Suprapubic skin (tissue), 4 donors: ENCODE results near the gene TBXAS1. TPM values are rescaled to one million over a fixed set of nuclear protein-coding genes. Genes with fewer than 3 reads are reported as not detected.
"Not testable (repeated sequence)": the region's sequence is repeated elsewhere in the genome, so short reads cannot be mapped to it uniquely, and the experiment has no call there.

Source experiments
- DNase-seq, 2 donors: peaks; one replicate each; pipeline ENCODE4 v3.0.0-alpha.2; 2019; ENCODE audit warnings: low spot score in 2 of 2
- H3K27ac ChIP-seq: fragments of 200-600 bp; sonication (generic); one replicate; pipeline ENCODE4 v1.5.1; 2019
- H3K27me3 ChIP-seq: fragments of 200-600 bp; sonication (generic); one replicate; pipeline ENCODE4 v1.5.1; 2019
- H3K36me3 ChIP-seq: fragments of 200-600 bp; sonication (generic); one replicate; pipeline ENCODE4 v1.5.1; 2019
- H3K4me1 ChIP-seq: fragments of 200-600 bp; sonication (generic); one replicate; pipeline ENCODE4 v1.5.1; 2019
- H3K4me3 ChIP-seq: fragments of 200-600 bp; sonication (generic); one replicate; pipeline ENCODE4 v1.5.1; 2019; ENCODE audit warnings: mild to moderate bottlenecking
- H3K9me3 ChIP-seq: fragments of 200-600 bp; sonication (generic); one replicate; pipeline ENCODE4 v1.5.1; 2019
- CTCF ChIP-seq, 2 donors: fragments of 200-600 bp in 1 of 2; fragments of 450-650 bp in 1 of 2; sonication (generic) in 1 of 2; IDR thresholded peaks; one replicate each; pipeline ENCODE4 v1.5.1; 2016 to 2019; ENCODE audit warnings: antibody characterized with exemption in 2 of 2, mild to moderate bottlenecking in 1 of 2, moderate library complexity in 1 of 2
- EP300 ChIP-seq: sonication (generic); formaldehyde crosslinking; IDR thresholded peaks from one replicate; pipeline ENCODE4 v1.6.1; 2017; ENCODE audit warnings: antibody characterized with exemption
- POLR2A ChIP-seq, 2 donors: fragments of 450-650 bp; IDR thresholded peaks; one replicate each; pipeline ENCODE4 v1.6.1; 2017; ENCODE audit warnings: antibody characterized with exemption in 2 of 2, mild to moderate bottlenecking in 2 of 2, moderate library complexity in 2 of 2
- POLR2AphosphoS5 ChIP-seq, 3 donors: sonication (generic); formaldehyde crosslinking; IDR thresholded peaks; one replicate each; pipeline ENCODE4 v1.6.1; 2017; ENCODE audit warnings: antibody characterized with exemption in 3 of 3
- WGBS: methylation state at CpG from one replicate; pipeline ENCODE4 v1.1.5; 2018; 5-methylcytosine and 5-hydroxymethylcytosine counted together
- total RNA-seq, 4 donors: library from RNA; depleted of rRNA; stranded (reverse); fragments of >200 nt; gene quantifications; one replicate each; pipeline ENCODE4 v1.1.0, GENCODE V29; 2016

TBXAS1 gene
- total RNA-seq, 4 donors from 2014 or later, result 1.4 to 2.4 (median 2.1) TPM

- TF ChIP-seq POLR2A (IDR thresholded peaks at IDR 0.05) (no peak), CTCF (IDR thresholded peaks at IDR 0.05) (no peak)
- no peak for DNase-seq
- WGBS, result 73% methylated on average over 3 of the region's 3 CpGs
These were observed 95.4 kb downstream of the TBXAS1 start for GRCh38 chr7:139924461-139924860.

GRCh38 chr7:139929221-139929620 is 100.2 kb downstream of the TBXAS1 start:
- H3K4me3 ChIP-seq, H3K27me3 ChIP-seq, H3K9me3 ChIP-seq, H3K27ac ChIP-seq, H3K36me3 ChIP-seq, H3K4me1 ChIP-seq, DNase-seq: not testable (repeated sequence)
- WGBS, result 91% methylated on average over 8 of the region's 8 CpGs

More at GRCh38 chr7:139924461-139924860, 95.4 kb downstream of the TBXAS1 start:
- no peak overlapping the region for H3K27ac ChIP-seq
- H3K27me3 ChIP-seq, result no peaks in the 10 kb centered on the region
- H3K36me3 ChIP-seq, result no peaks in the 10 kb centered on the region
- H3K4me1 ChIP-seq, result no peaks in the 10 kb centered on the region
- H3K9me3 ChIP-seq, result no peaks in the 10 kb centered on the region
- H3K4me3 ChIP-seq, result no peak overlapping the region

GRCh38 chr7:139930286-139930965 is 101.4 kb downstream of the TBXAS1 start:
- Histone ChIP-seq H3K9me3 (no peaks in the 10 kb centered on the region), H3K27ac (no peak overlapping the region), H3K36me3 (no peaks in the 10 kb centered on the region), H3K4me3 (no peak overlapping the region), H3K27me3 (no peaks in the 10 kb centered on the region), H3K4me1 (no peaks in the 10 kb centered on the region)
- 88% methylated on average over 6 of the region's 6 CpGs for whole genome bisulfite sequencing
- TF ChIP-seq POLR2AphosphoS5 (IDR thresholded peaks at IDR 0.05) (no peak), CTCF (IDR thresholded peaks at IDR 0.05) (no peak), EP300 (no peak), POLR2A (IDR thresholded peaks at IDR 0.05) (no peak)
- no peak for DNase-seq

GRCh38 chr7:139931190-139931934 is 102.3 kb downstream of the TBXAS1 start:
- no peaks in the 10 kb centered on the region for H3K27me3 ChIP-seq
- TF ChIP-seq POLR2A (IDR thresholded peaks at IDR 0.05), result no peak
- WGBS, result 69% methylated on average over 8 of the region's 8 CpGs
- H3K36me3 ChIP-seq, result no peaks in the 10 kb centered on the region
- H3K4me3 ChIP-seq, result no peak overlapping the region
- DNase-seq, result no peak
- no peaks in the 10 kb centered on the region for H3K9me3 ChIP-seq
- H3K27ac ChIP-seq, result no peak overlapping the region
- H3K4me1 ChIP-seq, result no peaks in the 10 kb centered on the region

GRCh38 chr7:139932531-139932930 is 103.5 kb downstream of the TBXAS1 start:
- no peaks in the 10 kb centered on the region for H3K4me1 ChIP-seq
- H3K4me3 ChIP-seq, result no peak overlapping the region
- no peak for TF ChIP-seq EP300
- no peak for TF ChIP-seq POLR2A (IDR thresholded peaks at IDR 0.05)
- H3K27me3 ChIP-seq, result no peaks in the 10 kb centered on the region
- no peaks in the 10 kb centered on the region for H3K9me3 ChIP-seq
- H3K27ac ChIP-seq, result no peak overlapping the region
- H3K36me3 ChIP-seq, result no peaks in the 10 kb centered on the region
- DNase-seq, result no peak

- Histone ChIP-seq H3K4me1 (no peaks in the 10 kb centered on the region), H3K36me3 (no peaks in the 10 kb centered on the region), H3K27ac (no peak overlapping the region), H3K9me3 (no peaks in the 10 kb centered on the region), H3K27me3 (no peaks in the 10 kb centered on the region), H3K4me3 (no peak overlapping the region)
- no peak for DNase-seq
- 52% methylated on average over 2 of the region's 2 CpGs for WGBS
- TF ChIP-seq POLR2AphosphoS5 (IDR thresholded peaks at IDR 0.05), result no peak
- TF ChIP-seq EP300, result no peak
- TF ChIP-seq POLR2A (IDR thresholded peaks at IDR 0.05), result no peak
- TF ChIP-seq CTCF (IDR thresholded peaks at IDR 0.05), result no peak
These were observed 107.8 kb downstream of the TBXAS1 start for GRCh38 chr7:139936760-139937310.
